HCT116 (cell line): ENCODE data around the gene CDC37L1. TPM values are rescaled to one million over a fixed set of nuclear protein-coding genes. Genes with fewer than 3 reads are reported as not detected.

Experiments used
- ATAC-seq: fragments of 200-7000 bp; cut with Tn5 transposase; 2 replicates; pipeline ENCODE4 v1.9.1; 2020; ENCODE audit warnings: mild to moderate bottlenecking, moderate library complexity
- BruUV-seq: library from RNA; stranded (reverse); fragments of 400-500 nt; replicated peaks from 2 replicates; lab custom pipeline; 2021; lab: Mats Ljungman, UMichigan
- CTCF ChIA-PET: fragments of 300-600 bp; sonication (Branson Sonifier 250); formaldehyde crosslinking; loops from one replicate; lab custom pipeline; 2021; ENCODE audit warnings: antibody characterized with exemption; lab: Charles Lee
- POLR2A ChIA-PET: fragments of 300-600, 350-600 bp; sonication (Branson Sonifier 250); formaldehyde crosslinking; loops from one replicate; lab custom pipeline; 2021; ENCODE audit warnings: antibody characterized with exemption; lab: Charles Lee
- RAD21 ChIA-PET, 2 experiments: fragments of 300-600 bp; sonication (Branson Sonifier 250); formaldehyde crosslinking; loops; one replicate each; lab custom pipeline; 2023; ENCODE audit warnings: low total read pairs in 2 of 2; ENCODE audit not compliant: uncharacterized antibody in 2 of 2, unreplicated experiment in 2 of 2, low non-redundant PET in 1 of 2; lab: Charles Lee
- DNase-seq: peaks from one replicate; pipeline ENCODE4 v3.0.0-alpha.2; 2010; ENCODE audit warnings: low read depth, low spot score
- H2AFZ ChIP-seq: fragments of 200-600 bp; shearing (Covaris generic), sonication (generic); 2 replicates; pipeline ENCODE4 v1.6.1; 2017; ENCODE audit warnings: low read depth, mixed run types, mixed read lengths, antibody characterized with exemption, low read length; ENCODE audit not compliant: poor library complexity, severe bottlenecking
- H3K27ac ChIP-seq: 2 replicates; pipeline ENCODE4 v1.5.1; 2012; ENCODE audit warnings: low read depth, low read length
- H3K27me3 ChIP-seq: fragments of 200-600 bp; sonication (generic); 2 replicates; pipeline ENCODE4 v1.6.1; 2016; ENCODE audit warnings: mixed run types, low read length, mixed read lengths; ENCODE audit not compliant: insufficient read depth
- H3K36me3 ChIP-seq, 2 experiments: fragments of 200-500 bp in 1 of 2; fragments of 200-600 bp in 1 of 2; sonication (Bioruptor generic) in 1 of 2; sonication (generic) in 1 of 2; 2 replicates each; pipeline versions ENCODE4 v1.5.1 to v1.6.1; 2014 to 2016; ENCODE audit warnings: low read length in 2 of 2, inconsistent platforms in 1 of 2, mixed read lengths in 1 of 2, mixed run types in 1 of 2; ENCODE audit not compliant: insufficient read depth in 2 of 2, control insufficient read depth in 1 of 2
- H3K4me1 ChIP-seq, 2 experiments: fragments of 200-600 bp in 1 of 2; sonication (generic) in 1 of 2; 2 replicates each; pipeline versions ENCODE4 v1.5.1 to v1.6.1; 2012 to 2017; ENCODE audit warnings: low read length in 2 of 2, inconsistent platforms in 1 of 2, mild to moderate bottlenecking in 1 of 2, mixed read lengths in 1 of 2, mixed run types in 1 of 2, moderate library complexity in 1 of 2; ENCODE audit not compliant: insufficient read depth in 2 of 2, control insufficient read depth in 1 of 2
- H3K4me2 ChIP-seq: fragments of 200-600 bp; sonication (generic); 2 replicates; pipeline ENCODE4 v1.6.1; 2017; ENCODE audit warnings: mixed run types, low read length, mixed read lengths
- H3K4me3 ChIP-seq, 2 experiments: fragments of 200-600 bp in 1 of 2; sonication (generic) in 1 of 2; replicated peaks in 1 of 2; 2 replicates each; pipeline ENCODE4 v1.5.1; 2011 to 2016; ENCODE audit warnings: low read length in 2 of 2, control low read depth in 1 of 2, low read depth in 1 of 2, mild to moderate bottlenecking in 1 of 2, mixed read lengths in 1 of 2, mixed run types in 1 of 2
- H3K79me2 ChIP-seq: fragments of 200-600 bp; sonication (generic); 2 replicates; pipeline ENCODE4 v1.6.1; 2017; ENCODE audit warnings: mild to moderate bottlenecking, mixed run types, low read length, moderate library complexity, mixed read lengths; ENCODE audit not compliant: insufficient read depth
- H3K9ac ChIP-seq: fragments of 200-600 bp; sonication (generic); 2 replicates; pipeline ENCODE4 v1.6.1; 2016; ENCODE audit warnings: low read length, mixed read lengths
- H3K9me2 ChIP-seq: fragments of 200-600 bp; sonication (generic), shearing (Covaris generic); 2 replicates; pipeline ENCODE4 v1.6.1; 2017; ENCODE audit warnings: mixed run types, mild to moderate bottlenecking, moderate library complexity; ENCODE audit not compliant: insufficient read depth
- H3K9me3 ChIP-seq, 2 experiments: fragments of 200-500 bp in 1 of 2; fragments of 200-600 bp in 1 of 2; sonication (Bioruptor generic) in 1 of 2; sonication (generic) in 1 of 2; 2 replicates each; pipeline ENCODE4 v1.6.1; 2014 to 2017; ENCODE audit warnings: low read length in 2 of 2, mixed read lengths in 2 of 2, inconsistent platforms in 1 of 2, low read depth in 1 of 2, mild to moderate bottlenecking in 1 of 2, mixed run types in 1 of 2, moderate library complexity in 1 of 2; ENCODE audit not compliant: control insufficient read depth in 1 of 2, insufficient read depth in 1 of 2
- H4K20me1 ChIP-seq: fragments of 200-600 bp; sonication (generic), shearing (Covaris generic); 2 replicates; pipeline ENCODE4 v1.6.1; 2017; ENCODE audit warnings: mixed run types, mild to moderate bottlenecking, moderate library complexity; ENCODE audit not compliant: insufficient read depth
- CBX3 ChIP-seq: IDR thresholded peaks from 2 replicates; pipeline ENCODE4 v1.6.1; 2012; ENCODE audit warnings: low read depth
- CEBPB ChIP-seq: IDR thresholded peaks from 2 replicates; pipeline ENCODE4 v1.6.1; 2012; ENCODE audit warnings: low read depth
- ELF1 ChIP-seq: IDR thresholded peaks from 2 replicates; pipeline ENCODE4 v1.6.1; 2012; ENCODE audit warnings: low read depth, borderline replicate concordance
- RAD21 ChIP-seq: IDR thresholded peaks from 2 replicates; pipeline ENCODE4 v1.6.1; 2012; ENCODE audit warnings: low read depth, mild to moderate bottlenecking
- ZFX ChIP-seq: fragments of 450-650 bp; IDR thresholded peaks from 2 replicates; pipeline ENCODE4 v1.6.1; 2017
- ZNF274 ChIP-seq: fragments of 200-500 bp; sonication (Bioruptor generic); IDR thresholded peaks from 2 replicates; pipeline ENCODE4 v1.6.1; 2014; ENCODE audit warnings: mild to moderate bottlenecking, low read depth, low read length, inconsistent platforms
- intact Hi-C: fragments of 100-400 bp; cut with micrococcal nuclease; formaldehyde crosslinking; loops from 2 replicates; pipeline ENCODE4 v1.10.0; 2022
- total RNA-seq: library from RNA; stranded (reverse); gene quantifications from one replicate; pipeline ENCODE4 v1.2.1, GENCODE V29; 2021; ENCODE audit not compliant: unreplicated experiment
- TF ChIP-seq, protein P1 (sequence below): IDR thresholded peaks from 2 replicates; pipeline ENCODE4 v1.6.1; 2012
- TF ChIP-seq, protein P2 (sequence below): IDR thresholded peaks from 2 replicates; pipeline ENCODE4 v1.6.1; 2012; ENCODE audit warnings: low read depth

Gene CDC37L1
- total RNA-seq, 1 experiment from 2014 or later, result 18.1 TPM

DNA sequence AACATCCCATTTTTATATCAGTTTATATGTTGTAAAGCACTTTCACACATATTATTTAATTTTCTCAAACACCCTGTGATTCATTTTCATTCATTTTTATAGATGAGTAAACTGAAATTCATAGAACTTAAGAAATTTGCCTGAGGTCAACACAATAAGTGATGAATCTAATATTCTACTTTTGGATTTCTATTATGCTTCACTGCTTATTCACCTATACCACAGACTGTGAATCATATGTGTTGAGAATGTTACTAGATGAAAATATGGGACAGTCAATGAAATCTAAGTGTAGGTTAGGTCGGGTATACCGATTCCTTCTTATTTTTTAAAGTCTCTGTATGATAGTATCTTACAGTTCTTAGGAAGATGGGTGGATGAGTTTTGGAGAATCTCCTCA, 24.8 kb downstream of the CDC37L1 start:
- H3K36me3 ChIP-seq, result peaks cover 17 to 25% of the 10 kb centered on the region in 2 experiments
- ChIA-PET CTCF (no interaction called here), RAD21 (no interaction called here), POLR2A (no interaction called here)
- no peak overlapping the region for H3K4me2 ChIP-seq
- no peaks in the 10 kb centered on the region; the same call in 1 of the 2 replicates for H4K20me1 ChIP-seq
- no peak overlapping the region for H3K4me3 ChIP-seq
- H2AFZ ChIP-seq, result no peak overlapping the region
- H3K9me3 ChIP-seq, result no peaks in the 10 kb centered on the region
- intact Hi-C loops, result no loop called here
- DNase-seq, result no peak
- TF ChIP-seq, protein P1, sequence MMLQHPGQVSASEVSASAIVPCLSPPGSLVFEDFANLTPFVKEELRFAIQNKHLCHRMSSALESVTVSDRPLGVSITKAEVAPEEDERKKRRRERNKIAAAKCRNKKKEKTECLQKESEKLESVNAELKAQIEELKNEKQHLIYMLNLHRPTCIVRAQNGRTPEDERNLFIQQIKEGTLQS, result no peak
- TF ChIP-seq RAD21 (no peak), ELF1 (no peak)
- H3K4me1 ChIP-seq, result no peaks in the 10 kb centered on the region
- ATAC-seq, result no peak
- no peak overlapping the region for H3K27ac ChIP-seq
- no peaks in the 10 kb centered on the region for H3K27me3 ChIP-seq
- BruUV-seq, result no TSS peak
- no peaks in the 10 kb centered on the region for H3K79me2 ChIP-seq
- H3K9ac ChIP-seq, result no peak overlapping the region
- no peaks in the 10 kb centered on the region for H3K9me2 ChIP-seq

DNA sequence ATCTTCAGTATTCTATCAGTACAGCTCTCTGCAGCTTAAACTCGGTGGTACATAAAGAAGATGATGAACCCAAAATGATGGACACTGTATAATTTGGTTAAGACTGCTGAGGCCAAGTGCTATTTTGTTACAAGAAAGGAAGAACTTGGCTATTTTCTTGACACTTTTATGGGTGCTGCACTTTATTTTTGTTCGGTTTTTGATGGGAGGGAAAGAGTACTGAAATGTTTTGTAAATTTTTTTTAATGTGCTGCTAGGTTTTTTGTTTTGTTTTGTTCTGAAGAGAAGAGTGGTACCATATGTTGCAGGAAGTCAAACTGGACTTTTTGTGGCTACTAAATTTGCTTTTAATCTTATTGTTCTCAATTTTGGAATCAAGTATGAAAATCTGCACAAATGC, 26.7 kb downstream of the CDC37L1 start:
- intact Hi-C loops, result no loop called here
- peaks cover 17 to 21% of the 10 kb centered on the region in 2 experiments for H3K36me3 ChIP-seq
- H3K9me3 ChIP-seq, result no peaks in the 10 kb centered on the region
- ChIA-PET RAD21 (no interaction called here), POLR2A (no interaction called here), CTCF (no interaction called here)
- ATAC-seq, result no peak
- H2AFZ ChIP-seq, result no peak overlapping the region
- H3K4me3 ChIP-seq, result no peak overlapping the region
- DNase-seq, result no peak
- H3K9ac ChIP-seq, result no peak overlapping the region
- no TSS peak for BruUV-seq
- no peak overlapping the region for H3K4me2 ChIP-seq
- H3K9me2 ChIP-seq, result no peaks in the 10 kb centered on the region
- no peaks in the 10 kb centered on the region for H3K27me3 ChIP-seq
- no peaks in the 10 kb centered on the region; the same call in 1 of the 2 replicates for H4K20me1 ChIP-seq
- TF ChIP-seq ZNF274, result no peak
- no peak for TF ChIP-seq ZFX
- TF ChIP-seq CBX3, result no peak
- TF ChIP-seq, protein P1, result no peak
- TF ChIP-seq CEBPB, result no peak
- TF ChIP-seq, protein P2, sequence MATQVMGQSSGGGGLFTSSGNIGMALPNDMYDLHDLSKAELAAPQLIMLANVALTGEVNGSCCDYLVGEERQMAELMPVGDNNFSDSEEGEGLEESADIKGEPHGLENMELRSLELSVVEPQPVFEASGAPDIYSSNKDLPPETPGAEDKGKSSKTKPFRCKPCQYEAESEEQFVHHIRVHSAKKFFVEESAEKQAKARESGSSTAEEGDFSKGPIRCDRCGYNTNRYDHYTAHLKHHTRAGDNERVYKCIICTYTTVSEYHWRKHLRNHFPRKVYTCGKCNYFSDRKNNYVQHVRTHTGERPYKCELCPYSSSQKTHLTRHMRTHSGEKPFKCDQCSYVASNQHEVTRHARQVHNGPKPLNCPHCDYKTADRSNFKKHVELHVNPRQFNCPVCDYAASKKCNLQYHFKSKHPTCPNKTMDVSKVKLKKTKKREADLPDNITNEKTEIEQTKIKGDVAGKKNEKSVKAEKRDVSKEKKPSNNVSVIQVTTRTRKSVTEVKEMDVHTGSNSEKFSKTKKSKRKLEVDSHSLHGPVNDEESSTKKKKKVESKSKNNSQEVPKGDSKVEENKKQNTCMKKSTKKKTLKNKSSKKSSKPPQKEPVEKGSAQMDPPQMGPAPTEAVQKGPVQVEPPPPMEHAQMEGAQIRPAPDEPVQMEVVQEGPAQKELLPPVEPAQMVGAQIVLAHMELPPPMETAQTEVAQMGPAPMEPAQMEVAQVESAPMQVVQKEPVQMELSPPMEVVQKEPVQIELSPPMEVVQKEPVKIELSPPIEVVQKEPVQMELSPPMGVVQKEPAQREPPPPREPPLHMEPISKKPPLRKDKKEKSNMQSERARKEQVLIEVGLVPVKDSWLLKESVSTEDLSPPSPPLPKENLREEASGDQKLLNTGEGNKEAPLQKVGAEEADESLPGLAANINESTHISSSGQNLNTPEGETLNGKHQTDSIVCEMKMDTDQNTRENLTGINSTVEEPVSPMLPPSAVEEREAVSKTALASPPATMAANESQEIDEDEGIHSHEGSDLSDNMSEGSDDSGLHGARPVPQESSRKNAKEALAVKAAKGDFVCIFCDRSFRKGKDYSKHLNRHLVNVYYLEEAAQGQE, result no peak
- no peaks in the 10 kb centered on the region for H3K79me2 ChIP-seq
- H3K4me1 ChIP-seq, result no peaks in the 10 kb centered on the region
- H3K27ac ChIP-seq, result no peak overlapping the region
